Measurements from ENCODE around the gene TOX3.

GRCh38 chr16:52408191-52408845 lies 138.6 kb downstream of the TOX3 start:
- TF ChIP-seq POLR2AphosphoS5 (IDR thresholded peaks at IDR 0.05; ENCODE audit: insufficient read depth, low read depth, low read length) (no peak), CTCF (IDR thresholded peaks at IDR 0.05; ENCODE audit: extremely low read depth in 1 of 2, insufficient read depth in 1 of 2, low read depth in 1 of 2, low read length in 2 of 2) (no peak), POLR2A (IDR thresholded peaks at IDR 0.05; ENCODE audit: low read depth, low read length) (no peak), EZH2 (IDR thresholded peaks at IDR 0.05; ENCODE audit: borderline replicate concordance, low read depth, low read length, severe bottlenecking) (no peak), MYC (IDR thresholded peaks at IDR 0.05; ENCODE audit: low read depth, low read length) (no peak)
